VCaP (cell line): ENCODE data around the gene ELAC1.
"Not testable (repeated sequence)": the region's sequence is repeated elsewhere in the genome, so short reads cannot be mapped to it uniquely, and the experiment has no call there.

Experiments used
- H3K27ac ChIP-seq: fragments of 450-650 bp; 2 replicates; pipeline ENCODE4 v1.5.1; 2017
- TF ChIP-seq, protein P1 (sequence below): fragments of 450-650 bp; conservative IDR thresholded peaks from 2 replicates; pipeline ENCODE4 v1.5.1; 2017; ENCODE audit warnings: mild to moderate bottlenecking, moderate library complexity

ELAC1 gene

DNA sequence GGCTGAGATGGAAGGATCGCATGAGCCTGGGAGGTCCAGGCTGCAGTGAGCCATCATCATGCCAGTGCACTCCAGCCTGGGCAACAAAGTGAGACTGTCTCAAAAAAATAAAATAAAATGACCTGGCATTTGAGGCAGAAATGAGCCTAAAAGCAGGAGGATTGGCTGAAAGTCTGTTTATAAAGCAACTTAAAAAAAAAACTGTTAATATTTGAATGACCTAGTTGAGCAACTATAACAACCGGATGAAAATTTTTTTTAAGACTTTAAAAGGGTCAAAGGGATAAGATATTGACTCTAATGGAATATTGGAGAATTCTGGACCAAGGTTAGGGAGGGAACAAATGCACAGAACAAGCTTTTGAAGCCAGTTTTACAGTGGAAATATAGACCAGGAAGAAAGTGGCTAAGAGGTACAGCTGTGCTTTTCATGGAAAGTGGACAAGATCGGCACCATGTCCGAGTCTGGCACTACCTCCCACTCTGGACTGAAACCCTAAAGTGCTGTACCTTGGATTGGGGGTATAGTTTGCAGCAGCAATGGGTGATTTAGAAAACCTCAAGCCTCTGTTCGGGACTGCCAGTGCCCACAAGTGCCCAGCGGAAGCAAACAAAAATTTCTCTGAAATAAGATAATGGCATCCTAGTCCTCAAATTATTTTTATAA is 33.2 kb upstream of the ELAC1 start:
- TF ChIP-seq, protein P1, sequence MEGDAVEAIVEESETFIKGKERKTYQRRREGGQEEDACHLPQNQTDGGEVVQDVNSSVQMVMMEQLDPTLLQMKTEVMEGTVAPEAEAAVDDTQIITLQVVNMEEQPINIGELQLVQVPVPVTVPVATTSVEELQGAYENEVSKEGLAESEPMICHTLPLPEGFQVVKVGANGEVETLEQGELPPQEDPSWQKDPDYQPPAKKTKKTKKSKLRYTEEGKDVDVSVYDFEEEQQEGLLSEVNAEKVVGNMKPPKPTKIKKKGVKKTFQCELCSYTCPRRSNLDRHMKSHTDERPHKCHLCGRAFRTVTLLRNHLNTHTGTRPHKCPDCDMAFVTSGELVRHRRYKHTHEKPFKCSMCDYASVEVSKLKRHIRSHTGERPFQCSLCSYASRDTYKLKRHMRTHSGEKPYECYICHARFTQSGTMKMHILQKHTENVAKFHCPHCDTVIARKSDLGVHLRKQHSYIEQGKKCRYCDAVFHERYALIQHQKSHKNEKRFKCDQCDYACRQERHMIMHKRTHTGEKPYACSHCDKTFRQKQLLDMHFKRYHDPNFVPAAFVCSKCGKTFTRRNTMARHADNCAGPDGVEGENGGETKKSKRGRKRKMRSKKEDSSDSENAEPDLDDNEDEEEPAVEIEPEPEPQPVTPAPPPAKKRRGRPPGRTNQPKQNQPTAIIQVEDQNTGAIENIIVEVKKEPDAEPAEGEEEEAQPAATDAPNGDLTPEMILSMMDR: no peak

DNA sequence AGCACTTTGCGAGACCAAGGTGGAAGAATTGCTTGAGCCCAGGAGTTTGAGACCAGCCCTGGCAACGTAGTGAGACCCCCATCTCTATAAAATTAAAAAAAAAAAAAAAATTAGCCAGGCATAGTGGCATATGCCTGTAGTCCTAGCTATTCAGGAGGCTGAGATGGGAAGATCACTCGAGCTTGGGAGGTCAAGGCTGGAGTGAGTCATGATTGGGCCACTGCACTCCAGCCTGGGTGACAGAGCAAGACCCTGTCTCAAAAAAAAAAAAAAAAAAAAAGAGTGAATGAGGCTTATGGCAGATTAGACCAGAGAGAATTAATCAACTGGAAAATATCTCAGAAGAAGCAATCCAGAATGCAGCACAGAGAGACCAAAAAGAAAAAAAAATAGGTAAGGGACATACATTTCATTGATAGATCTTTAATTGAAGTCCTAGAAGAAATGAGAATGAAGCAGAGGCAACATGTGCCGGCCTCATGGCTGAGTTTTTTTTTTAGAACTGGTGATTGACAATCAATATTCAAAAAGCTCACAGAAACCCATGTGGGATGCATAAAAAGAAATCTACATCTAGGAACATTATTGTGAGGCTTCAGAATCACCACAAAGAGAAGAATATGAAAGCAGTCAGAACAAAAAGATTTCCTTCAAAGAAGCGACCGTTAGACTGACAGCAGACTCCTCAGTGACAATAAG is 32.2 kb upstream of the ELAC1 start:
- TF ChIP-seq, protein P1: no peak
- H3K27ac ChIP-seq: no peak overlapping the region

More for the DNA sequence above, 33.2 kb upstream of the ELAC1 start:
- no peak overlapping the region for H3K27ac ChIP-seq

DNA sequence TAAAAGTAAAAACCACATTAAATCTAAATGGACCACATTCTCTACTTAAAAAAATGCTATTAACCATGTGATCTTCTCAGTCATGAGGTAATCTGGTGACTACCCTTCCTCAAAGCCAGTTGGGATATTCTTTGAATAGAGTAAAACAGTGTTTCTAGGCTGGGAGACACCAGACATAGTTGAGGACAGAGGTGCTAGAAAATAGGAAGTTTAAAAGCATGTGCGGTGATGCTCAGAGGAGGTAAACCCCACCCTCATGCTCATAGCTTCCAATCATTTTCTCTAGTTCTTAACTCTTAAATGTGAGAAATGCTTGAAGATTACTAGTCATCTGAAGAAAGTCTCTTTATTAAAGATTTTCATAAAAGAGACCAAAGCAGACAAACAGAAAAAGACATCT is 30.7 kb upstream of the ELAC1 start:
- TF ChIP-seq, protein P1: no peak
- no peak overlapping the region for H3K27ac ChIP-seq

DNA sequence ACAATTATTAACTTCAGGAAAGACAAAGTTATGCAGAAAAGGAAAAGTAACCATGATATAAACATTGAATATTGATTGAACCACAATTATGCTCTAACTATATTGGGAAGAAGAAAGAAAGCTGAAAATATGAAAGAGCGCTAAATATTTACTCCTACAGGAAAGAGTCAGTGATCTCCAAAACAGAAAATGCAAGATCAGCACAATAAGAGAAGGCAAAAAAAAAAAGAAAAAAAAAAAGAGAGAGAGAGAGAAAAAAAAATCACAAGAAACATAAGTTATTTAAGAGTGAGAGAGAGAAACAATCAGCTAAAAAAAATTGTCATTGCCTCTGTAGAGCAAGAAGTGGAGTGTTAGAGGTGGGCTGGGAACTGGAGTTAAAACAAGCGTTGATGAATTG is 28.9 kb upstream of the ELAC1 start:
- no peak overlapping the region for H3K27ac ChIP-seq
- TF ChIP-seq, protein P1: no peak

DNA sequence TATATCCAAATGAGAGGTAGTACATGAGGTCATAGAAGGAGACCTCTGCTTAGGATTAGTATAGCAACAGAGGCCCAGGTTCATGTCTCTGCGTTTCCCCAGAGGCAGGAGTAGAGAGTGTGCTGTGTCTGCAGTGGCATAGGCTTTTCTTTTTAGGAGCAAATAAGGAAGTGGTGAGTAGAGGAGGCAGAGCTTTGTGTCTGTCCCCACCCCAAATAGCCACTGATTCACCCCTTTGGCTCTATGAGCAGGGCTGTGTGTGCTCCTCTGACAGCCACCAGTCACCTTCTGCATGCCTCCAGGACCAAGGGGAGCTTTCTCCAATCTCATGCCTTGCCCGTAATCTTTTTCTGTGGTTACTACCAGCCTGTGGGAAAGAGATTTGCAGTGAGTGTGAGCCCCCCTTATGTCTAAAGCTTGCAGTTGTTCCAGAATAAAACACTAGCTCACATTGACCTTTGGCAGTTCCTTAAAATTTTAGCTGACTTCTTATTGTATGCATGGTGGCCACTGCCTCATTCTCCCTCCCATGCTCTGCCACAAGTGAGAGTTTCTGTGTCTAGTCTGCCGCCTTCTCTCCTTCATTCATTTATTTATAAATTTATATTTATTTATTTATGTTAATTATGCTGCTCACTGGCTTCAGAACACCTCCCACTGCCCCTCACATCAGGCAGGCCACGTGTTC is 23.5 kb upstream of the ELAC1 start:
- TF ChIP-seq, protein P1: no peak
- no peak overlapping the region for H3K27ac ChIP-seq

DNA sequence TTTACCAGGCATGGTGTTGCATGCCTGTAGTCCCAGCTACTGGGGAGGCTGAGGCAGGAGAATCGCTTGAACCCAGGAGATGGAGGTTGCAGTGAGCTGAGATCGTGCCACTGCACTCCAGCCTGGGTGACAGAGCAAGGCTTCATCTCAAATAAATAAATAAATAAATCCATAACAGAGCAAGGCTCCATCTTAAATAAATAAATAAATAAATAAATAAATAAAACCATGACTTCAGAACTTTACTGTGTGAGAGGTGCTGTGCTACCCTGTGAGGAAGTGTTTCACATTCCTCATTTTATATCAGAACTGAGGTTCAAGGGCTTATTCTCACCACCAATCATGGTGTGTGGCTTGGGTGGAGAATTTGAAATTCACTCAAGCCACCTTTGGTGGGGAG is 21.9 kb upstream of the ELAC1 start:
- not testable (repeated sequence) for H3K27ac ChIP-seq

DNA sequence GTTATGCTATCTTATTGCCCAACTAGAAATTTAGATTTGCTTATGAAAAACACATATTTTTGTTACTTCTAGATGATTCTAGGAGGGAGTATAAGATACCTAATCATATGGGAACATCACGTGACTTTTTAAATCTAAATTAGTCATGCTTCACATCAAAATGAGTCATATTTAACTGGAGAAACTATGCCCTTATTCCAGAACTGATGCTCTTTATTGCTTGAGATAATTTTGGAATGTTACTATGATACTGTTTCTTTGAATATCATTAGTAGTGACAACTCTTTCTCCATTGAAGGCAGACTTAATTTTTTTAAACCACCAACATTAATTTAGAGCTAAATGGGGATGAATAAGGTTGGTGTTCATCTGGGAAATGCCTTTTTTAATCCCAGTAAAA is 19.9 kb upstream of the ELAC1 start:
- no peak overlapping the region for H3K27ac ChIP-seq
- TF ChIP-seq, protein P1: no peak
